GM23248 (cell line): Measurements from ENCODE around the gene HOXD12.

Source experiments
- EZH2 ChIP-seq: fragments of 200-600 bp; sonication (generic); IDR thresholded peaks from 2 replicates; pipeline ENCODE4 v1.6.1; 2018; ENCODE audit warnings: antibody characterized with exemption, mild to moderate bottlenecking; ENCODE audit not compliant: insufficient read depth, poor library complexity, severe bottlenecking
- EZH2phosphoT487 ChIP-seq: fragments of 200-600 bp; sonication (generic); IDR thresholded peaks from 2 replicates; pipeline ENCODE4 v1.6.1; 2018; ENCODE audit warnings: antibody characterized with exemption, moderate library complexity, mild to moderate bottlenecking, low read depth; ENCODE audit not compliant: insufficient read depth

DNA sequence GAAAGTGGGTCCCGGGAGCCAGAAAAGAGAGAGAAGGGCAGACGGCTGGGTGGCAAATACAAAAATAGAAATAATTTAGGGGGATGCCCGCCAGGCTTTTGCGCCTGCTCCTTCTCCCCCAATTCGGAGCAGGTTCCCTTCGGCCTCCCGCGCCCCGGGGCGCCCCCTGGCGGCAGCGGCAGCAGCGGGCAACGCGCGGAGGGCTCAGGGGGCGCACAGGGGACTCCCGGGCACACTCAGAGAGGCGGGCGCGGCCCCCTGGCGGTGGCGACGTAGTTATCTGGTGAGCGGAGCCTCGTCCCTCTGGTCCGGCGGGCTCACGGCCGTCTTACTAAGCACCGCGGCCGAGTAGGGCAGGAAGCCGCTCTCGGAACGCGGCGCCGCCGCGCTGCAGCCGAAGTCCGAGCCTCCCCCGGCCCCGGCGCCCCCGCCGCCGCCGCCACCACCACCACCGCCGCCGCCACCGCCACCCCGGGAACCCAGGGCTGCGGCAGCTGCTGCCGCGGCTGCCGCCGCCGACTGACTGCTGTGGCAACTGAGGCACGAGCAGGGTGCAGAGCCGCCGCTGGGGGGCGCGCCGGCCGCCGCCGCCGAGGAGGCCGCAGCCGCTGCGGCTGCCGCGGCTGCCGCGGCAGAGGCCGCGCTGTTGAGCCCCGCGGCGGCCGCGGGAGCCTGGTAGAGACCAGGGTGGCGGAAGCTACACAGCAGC lies 19.6 kb upstream of the HOXD12 start:
- TF ChIP-seq EZH2 (no peak), EZH2phosphoT487 (no peak)
